HepG2 (cell line): ENCODE data around the gene FAM229B. TPM values are rescaled to one million over a fixed set of nuclear protein-coding genes. Genes with fewer than 3 reads are reported as not detected.
A peak's percentile ranks its signal among the peaks of the same experiment; 100 is the strongest.

Experiments used
- AKNA ChIP-seq: sonication (generic); formaldehyde crosslinking; IDR thresholded peaks from 2 replicates; pipeline ENCODE4 v1.4.0; 2020; ENCODE audit warnings: missing genetic modification reagents, borderline replicate concordance
- ATRX ChIP-seq: sonication (generic); formaldehyde crosslinking; IDR thresholded peaks from 2 replicates; pipeline ENCODE4 v1.4.0; 2020; ENCODE audit warnings: missing genetic modification reagents, borderline replicate concordance
- BATF2 ChIP-seq: sonication (generic); formaldehyde crosslinking; IDR thresholded peaks from 2 replicates; pipeline ENCODE4 v1.8.0; 2022; ENCODE audit warnings: mild to moderate bottlenecking, missing genetic modification reagents, moderate library complexity
- CSRNP2 ChIP-seq: sonication (generic); formaldehyde crosslinking; conservative IDR thresholded peaks from 2 replicates; pipeline ENCODE4 v1.8.0; 2022; ENCODE audit warnings: low read depth, missing genetic modification reagents
- FOSL1 ChIP-seq: sonication (generic); formaldehyde crosslinking; IDR thresholded peaks from 2 replicates; pipeline ENCODE4 v1.9.0; 2021; ENCODE audit warnings: missing genetic modification reagents, borderline replicate concordance
- JUND ChIP-seq: sonication (generic); formaldehyde crosslinking; IDR thresholded peaks from 2 replicates; pipeline ENCODE4 v1.8.0; 2022; ENCODE audit warnings: mild to moderate bottlenecking, missing genetic modification reagents
- REST ChIP-seq, 2 experiments: IDR thresholded peaks; 2 replicates each; pipeline ENCODE4 v1.6.1; 2011 to 2012; ENCODE audit warnings: low read length in 2 of 2, borderline replicate concordance in 1 of 2, low read depth in 1 of 2, mild to moderate bottlenecking in 1 of 2, moderate library complexity in 1 of 2
- SMARCE1 ChIP-seq: fragments of 450-650 bp; IDR thresholded peaks from 2 replicates; pipeline ENCODE4 v1.6.1; 2017; ENCODE audit warnings: borderline replicate concordance
- SMC3 ChIP-seq: IDR thresholded peaks from 2 replicates; pipeline ENCODE4 v1.6.1; 2011; ENCODE audit warnings: low read length, improper control_type of control experiment
- SNAI1 ChIP-seq: sonication (generic); formaldehyde crosslinking; IDR thresholded peaks from 2 replicates; pipeline ENCODE4 v1.5.0; 2020; ENCODE audit warnings: mild to moderate bottlenecking, missing genetic modification reagents, borderline replicate concordance
- UBTF ChIP-seq: sonication (generic); formaldehyde crosslinking; IDR thresholded peaks from 2 replicates; pipeline ENCODE4 v1.4.0; 2020; ENCODE audit warnings: mild to moderate bottlenecking, missing genetic modification reagents
- ZFP36L2 ChIP-seq: sonication (generic); formaldehyde crosslinking; IDR thresholded peaks from 2 replicates; pipeline ENCODE4 v1.4.0; 2020; ENCODE audit warnings: missing genetic modification reagents
- ZFP62 ChIP-seq: sonication (generic); formaldehyde crosslinking; IDR thresholded peaks from 2 replicates; pipeline ENCODE4 v1.4.0; 2020; ENCODE audit warnings: missing genetic modification reagents
- ZNF234 ChIP-seq: sonication (generic); formaldehyde crosslinking; conservative IDR thresholded peaks from 2 replicates; pipeline ENCODE4 v1.5.1; 2020; ENCODE audit warnings: mild to moderate bottlenecking, missing genetic modification reagents
- ZNF274 ChIP-seq: sonication (generic); formaldehyde crosslinking; IDR thresholded peaks from 2 replicates; pipeline ENCODE4 v1.5.1; 2020; ENCODE audit warnings: mild to moderate bottlenecking, missing genetic modification reagents
- ZSCAN29 ChIP-seq: sonication (generic); formaldehyde crosslinking; conservative IDR thresholded peaks from 2 replicates; pipeline ENCODE4 v1.4.0; 2020; ENCODE audit warnings: mild to moderate bottlenecking, missing genetic modification reagents
- ZSCAN30 ChIP-seq: sonication (generic); formaldehyde crosslinking; IDR thresholded peaks from 2 replicates; pipeline ENCODE4 v1.5.0; 2020; ENCODE audit warnings: mild to moderate bottlenecking, missing genetic modification reagents
- polyA plus RNA-seq, 8 experiments: library from polyadenylated mRNA; depleted of rRNA in 3 of 8; stranded (reverse) in 7 of 8; unstranded in 1 of 8; fragments of >200 nt; fragmentation: Illumina TruSeq in 4 of 8; extraction: Trizol in 4 of 8; gene quantifications; 2 replicates each; pipeline versions ENCODE4 v1.2.1 to v1.2.3, GENCODE V29; 2011 to 2016; ENCODE audit warnings: low read depth in 4 of 8, missing spikeins in 1 of 8, mixed read lengths in 1 of 8; ENCODE audit not compliant: insufficient read depth in 1 of 8
- total RNA-seq, 5 experiments: library from RNA; depleted of rRNA; stranded (reverse); fragments of >200 nt; fragmentation: Illumina TruSeq; extraction: Trizol; gene quantifications; 2 replicates each; pipeline ENCODE4 v1.2.3, GENCODE V29; 2016; ENCODE audit warnings: low read depth in 1 of 5

FAM229B gene
- total and polyA plus RNA-seq, 2 of the 13 experiments (the other 11 are each of a cell fraction or from before 2014, with no cell fraction given) = 11.3 to 19.5 TPM

- TF ChIP-seq SMC3 = no peak
- no peak for TF ChIP-seq SMARCE1
- TF ChIP-seq ZFP62 (CRISPR knock-in tag) = no peak
- TF ChIP-seq CSRNP2 (CRISPR knock-in tag) = no peak
- TF ChIP-seq JUND (CRISPR knock-in tag) = no peak
- TF ChIP-seq ZNF234 (CRISPR knock-in tag) = no peak
- no peak for TF ChIP-seq ZSCAN29 (CRISPR knock-in tag)
- TF ChIP-seq SNAI1 (CRISPR knock-in tag) = no peak; the same call in 1 of the 2 replicates
- 0 out of 2 replicates have a peak, but pooled peaks have one; percentile 19 for TF ChIP-seq UBTF
- no peak for TF ChIP-seq FOSL1 (CRISPR knock-in tag)
- TF ChIP-seq AKNA (CRISPR knock-in tag) = no peak
- TF ChIP-seq REST (IDR thresholded peaks at IDR 0.05; ENCODE audit: borderline replicate concordance in 1 of 2, low read depth in 1 of 2, low read length in 2 of 2) = no peak
- no peak for TF ChIP-seq ZFP36L2
- TF ChIP-seq ZNF274 (CRISPR knock-in tag) = peak; percentile 63; the same call in 1 of the 2 replicates
- TF ChIP-seq ZSCAN30 (CRISPR knock-in tag) = no peak
- no peak for TF ChIP-seq BATF2 (CRISPR knock-in tag)
- no peak for TF ChIP-seq ATRX (CRISPR knock-in tag)
Measured at GRCh38 chr6:112145080-112145573, 57.7 kb downstream of the FAM229B start (continued).
